GM21515 (cell line): ENCODE results near the gene PTPRT.

Experiments
- ATAC-seq: cut with Tn5 transposase; IDR thresholded peaks from one replicate; pipeline ENCODE4 v1.9.1; 2021; ENCODE audit not compliant: unreplicated experiment

The PTPRT gene

DNA sequence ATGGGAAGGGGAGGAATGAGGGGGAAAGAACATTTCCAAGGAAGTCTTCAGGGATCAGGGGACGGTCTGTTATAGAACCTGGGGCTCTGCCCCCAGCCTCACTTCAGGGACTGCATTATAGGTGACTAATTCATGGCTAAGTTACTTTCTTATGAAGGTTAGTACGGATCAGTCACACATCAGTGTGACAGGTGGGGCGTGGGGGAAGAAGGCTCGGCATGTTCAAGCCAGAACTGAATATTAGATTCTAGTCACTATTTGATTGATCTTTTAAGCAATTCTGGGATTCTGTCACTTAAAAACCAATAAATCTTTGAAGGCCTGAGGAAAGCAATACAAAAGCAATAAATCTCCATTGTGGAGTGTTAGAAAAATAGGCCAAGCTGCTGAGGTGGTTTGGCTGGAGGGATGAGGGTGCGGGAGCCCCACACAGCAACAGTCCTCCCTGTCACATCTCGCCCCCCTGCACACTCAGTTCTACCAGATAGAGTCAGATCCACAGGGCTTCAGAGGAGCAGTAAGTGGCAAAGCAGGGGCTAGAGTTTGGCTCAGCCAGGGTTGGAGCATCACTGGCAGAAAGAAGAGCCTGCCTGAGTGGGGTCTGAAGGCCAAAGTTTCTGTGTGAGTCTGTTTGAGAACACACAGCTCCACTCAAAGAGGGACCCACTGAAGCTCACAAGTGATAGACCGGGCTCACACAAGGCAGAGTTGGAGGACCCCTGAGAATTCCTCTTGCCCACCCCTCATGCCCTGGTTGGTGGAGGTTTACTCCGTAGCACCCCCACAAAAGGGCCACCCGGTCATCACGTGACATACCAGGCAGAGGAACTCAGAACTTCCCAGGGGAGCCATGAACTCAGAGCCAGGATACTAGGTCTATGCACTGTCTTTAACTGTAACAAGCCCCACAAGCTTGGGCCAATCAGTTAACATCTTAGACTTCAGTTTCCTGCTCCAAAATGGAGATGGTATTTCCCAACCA is 843.2 kb downstream of the PTPRT start:
- no peak for ATAC-seq

DNA sequence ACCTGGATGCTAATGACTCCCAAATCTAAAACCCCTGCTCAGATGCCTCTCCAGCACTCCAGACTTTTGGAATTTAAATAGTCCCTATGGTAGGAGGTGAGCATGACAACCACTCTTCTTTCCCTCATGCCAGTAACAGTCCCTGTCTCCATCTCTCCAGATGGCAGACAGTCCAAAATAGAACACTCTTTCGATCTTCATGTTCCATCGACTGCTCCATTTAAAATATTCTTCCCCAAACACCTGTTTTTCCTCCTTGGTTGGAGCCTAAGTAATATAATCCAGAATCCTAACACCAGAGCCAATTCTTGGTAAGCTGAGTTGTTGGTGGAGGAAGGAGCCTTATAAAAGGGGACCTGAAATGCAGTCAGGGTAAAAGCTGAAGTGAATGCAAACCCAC is 848.1 kb downstream of the PTPRT start:
- no peak for ATAC-seq

DNA sequence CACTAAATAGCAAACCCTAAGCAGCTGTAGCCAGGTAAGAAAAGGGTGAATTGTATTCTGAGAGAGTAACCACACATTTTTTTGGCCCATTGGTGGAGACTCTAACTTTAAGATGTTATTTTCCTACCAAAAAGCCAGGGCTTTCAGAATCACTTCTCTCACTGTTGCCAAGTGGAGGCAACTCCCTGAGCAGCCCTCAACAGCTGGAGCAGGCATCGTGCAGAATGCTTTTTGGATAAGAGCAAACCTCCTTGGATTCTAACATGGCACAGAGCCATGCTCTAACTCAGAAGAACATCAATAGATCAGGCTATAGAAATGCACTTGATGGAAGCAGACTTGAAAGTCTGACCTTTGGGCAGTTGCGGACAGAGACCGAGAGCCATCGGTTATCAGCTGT is 849.3 kb downstream of the PTPRT start:
- no peak for ATAC-seq

DNA sequence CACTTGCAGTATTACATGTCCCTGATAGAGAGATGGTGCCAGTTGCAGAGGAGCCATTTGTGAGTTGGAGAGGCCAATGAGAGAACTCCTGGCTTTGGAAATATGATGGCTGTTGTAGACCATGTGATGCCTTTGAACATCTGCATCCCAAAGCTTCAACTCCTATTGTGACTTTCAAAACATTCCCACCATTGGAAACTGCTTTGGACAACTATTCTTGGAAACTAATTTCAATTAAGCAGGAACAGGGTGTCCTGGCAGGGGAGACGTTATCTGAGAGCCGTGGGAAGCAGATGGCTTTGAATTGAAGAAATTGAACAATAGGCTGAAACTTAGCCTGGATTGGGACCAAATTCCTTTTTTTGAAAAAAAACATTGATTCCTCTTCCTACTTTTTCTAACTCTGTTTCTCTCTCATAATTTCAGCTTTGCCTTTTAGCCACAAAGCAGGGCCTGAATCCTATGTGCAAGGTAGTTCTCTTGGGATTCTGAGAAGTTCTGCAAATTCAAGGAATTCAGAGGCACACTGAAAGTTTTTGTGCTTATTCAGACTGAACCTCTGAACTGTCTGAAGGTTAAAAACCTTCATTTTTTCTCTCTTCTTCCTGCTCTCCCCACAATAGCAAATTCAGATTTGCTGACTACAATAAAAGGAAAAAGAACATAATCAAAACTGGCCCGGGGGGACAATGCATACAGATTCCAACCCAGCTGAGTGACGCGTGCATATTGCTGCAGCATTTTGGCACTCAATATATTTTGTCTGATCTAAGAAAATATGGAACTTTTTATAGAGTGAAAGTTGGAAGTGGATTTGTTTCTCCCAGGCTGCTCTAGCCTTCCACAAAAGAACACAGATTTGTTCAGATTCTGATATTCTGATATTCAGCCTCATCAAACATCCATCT is 851.2 kb downstream of the PTPRT start:
- no peak for ATAC-seq

DNA sequence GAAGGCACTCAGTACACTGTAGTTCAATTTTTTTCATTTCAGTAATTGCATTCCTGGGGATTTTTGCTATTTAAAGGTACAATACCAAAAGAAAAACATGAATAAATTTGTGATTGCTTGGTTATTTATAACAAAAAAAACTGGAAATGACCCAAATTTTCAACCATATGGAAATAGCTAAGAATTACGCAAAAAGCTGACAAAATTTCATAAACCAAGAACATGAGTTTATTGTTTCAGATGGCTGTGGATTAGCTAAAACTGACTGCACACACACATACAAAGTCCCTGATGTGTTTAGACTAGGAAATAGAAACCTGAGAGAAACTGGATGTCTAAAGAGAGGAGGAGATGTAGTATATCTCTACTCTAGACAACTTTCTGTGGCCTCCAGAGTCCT is 853.1 kb downstream of the PTPRT start:
- no peak for ATAC-seq

DNA sequence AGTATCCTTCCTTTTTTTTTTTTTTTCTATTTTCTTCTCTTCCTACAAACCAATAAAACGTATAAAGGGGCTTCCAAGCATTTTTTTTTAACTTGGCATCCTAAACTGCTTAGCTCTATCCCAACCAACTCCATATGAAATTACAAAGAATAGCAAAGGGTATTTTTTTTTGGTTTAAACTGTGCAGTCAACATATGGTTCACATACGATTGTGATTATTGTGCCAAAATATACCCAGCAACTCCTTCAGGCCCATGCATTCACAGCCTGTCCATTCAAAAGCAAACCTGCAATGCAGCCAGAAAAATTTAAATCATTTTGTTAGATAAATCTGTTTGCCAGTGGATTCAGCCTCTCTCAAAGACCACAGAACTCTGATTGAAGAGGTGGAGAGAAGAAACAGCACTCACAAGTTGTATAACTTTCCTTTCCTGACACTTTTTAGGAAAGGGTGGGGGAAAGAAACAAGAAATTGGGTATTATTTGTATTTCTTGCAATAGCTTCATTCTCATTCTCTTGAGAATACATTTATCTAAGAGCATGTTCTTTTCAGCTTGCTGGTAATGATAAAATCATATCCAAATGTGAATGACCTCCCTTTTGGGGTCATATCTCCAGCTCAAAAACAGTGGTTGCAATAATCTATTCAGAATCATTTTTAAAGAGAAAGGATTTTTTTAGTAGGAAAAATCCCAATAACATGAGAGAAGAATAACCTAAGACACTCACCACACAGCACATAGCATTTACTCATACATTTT is 870.3 kb downstream of the PTPRT start:
- no peak for ATAC-seq

DNA sequence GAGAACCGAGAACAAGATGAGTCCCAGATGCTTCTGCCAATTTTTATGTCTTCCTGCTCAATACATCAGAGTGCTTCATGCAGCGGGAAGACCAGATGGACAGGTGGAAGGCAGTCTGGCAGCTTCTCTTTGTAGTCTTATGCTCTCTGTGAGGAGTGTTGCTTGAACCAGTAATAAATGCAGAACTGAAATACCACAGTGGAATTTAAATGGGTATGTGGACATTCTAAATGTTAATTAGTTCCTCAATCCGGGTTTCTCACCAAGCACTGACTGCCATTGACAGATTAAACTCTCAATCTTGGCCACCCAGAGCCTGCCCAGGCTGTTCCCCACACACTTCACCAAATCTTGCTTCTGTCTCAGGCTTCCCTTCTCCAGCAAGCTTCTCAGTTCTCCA is 876.0 kb downstream of the PTPRT start:
- no peak for ATAC-seq

DNA sequence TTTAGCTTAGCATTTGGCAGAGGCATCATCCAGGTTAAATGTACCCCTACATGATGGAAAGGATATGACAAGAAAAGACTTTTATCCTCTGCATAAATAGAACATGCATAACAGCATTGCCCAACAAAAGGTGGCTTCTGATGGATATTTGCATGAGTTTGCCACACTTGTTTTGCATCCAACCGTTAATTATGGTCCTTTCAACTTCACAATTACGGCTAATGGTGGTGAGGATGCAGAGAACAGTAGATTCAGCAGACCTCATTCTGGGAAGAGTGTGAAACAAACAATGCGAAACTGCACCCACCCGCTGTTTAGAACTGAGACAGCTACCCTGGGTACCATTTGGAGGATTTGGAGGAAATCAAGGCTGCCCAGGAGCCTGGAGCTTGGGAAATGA is 880.7 kb downstream of the PTPRT start:
- ATAC-seq: no peak

DNA sequence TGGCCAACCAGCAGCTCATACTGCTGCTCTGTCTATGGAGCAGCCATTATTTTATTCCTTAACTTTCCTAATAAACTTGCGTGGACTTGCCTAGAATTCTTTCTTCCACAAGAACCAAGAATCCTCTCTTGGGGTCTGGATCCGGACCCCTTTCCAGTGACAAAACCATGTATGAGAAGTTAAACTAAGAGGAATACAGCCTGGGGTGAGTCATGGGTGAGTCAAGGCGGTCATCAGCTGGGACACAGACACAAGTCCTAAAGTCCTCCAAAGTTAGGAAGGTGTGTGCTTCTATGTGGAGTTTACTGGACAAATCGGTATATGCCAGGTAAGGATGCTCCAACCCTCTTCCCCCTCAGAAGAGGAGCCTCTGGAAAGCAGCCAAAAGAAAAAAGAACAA is 881.5 kb downstream of the PTPRT start:
- no peak for ATAC-seq

DNA sequence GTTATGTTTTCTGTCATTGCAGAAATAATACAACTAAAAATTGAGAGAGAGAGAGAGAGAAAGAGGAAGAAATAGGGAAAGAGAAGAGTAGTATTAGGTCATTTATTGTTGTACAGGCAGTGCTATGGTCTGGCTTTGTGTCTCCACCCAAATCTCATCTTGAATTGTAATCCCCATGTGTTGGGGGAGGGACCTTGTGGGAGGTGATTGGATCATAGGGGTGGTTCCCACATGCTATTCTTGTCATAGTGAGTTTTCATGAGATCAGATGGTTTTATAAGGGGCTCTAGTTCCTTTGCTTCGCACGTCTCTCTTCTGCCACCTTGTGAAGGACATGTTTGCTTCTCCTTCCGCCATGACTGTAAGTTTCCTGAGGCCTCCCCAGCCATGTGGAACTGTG is 894.1 kb downstream of the PTPRT start:
- ATAC-seq: no peak

DNA sequence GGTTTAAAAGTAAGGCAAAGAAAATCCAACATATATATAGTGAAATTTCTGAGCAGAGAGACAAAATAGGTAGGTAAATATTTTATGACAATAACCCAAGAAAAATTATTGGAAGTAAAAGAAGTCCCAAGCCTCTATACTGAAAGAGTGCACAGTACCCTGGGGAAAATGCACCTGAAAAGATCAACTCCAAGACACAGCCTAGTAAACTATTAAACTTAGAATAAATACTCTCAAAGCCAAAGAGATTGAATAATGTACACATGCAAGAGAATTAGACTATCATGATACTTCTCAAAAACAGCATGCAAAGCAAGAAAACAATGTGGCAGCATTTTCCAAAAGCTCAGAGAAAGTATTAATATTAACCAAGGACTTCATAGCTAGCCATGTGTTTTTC is 894.7 kb downstream of the PTPRT start:
- no peak for ATAC-seq

DNA sequence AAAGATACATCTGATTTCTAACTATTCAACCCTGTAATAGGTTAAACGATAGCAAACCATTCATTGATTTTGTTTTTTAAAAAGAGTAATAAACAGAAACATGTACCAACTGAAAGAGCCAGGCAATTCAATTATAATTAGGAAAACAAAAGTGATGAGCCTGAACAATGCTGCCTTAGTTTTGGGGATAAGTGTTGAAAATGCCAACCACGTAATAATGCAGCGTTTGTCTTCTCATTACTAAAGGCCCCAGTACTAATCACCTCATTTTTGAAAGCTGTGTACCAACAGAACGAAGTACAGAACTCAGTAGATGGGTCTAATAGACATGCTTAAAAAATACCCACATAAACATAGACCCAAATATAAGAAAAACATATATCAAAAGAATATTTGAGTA is 907.9 kb downstream of the PTPRT start:
- ATAC-seq: no peak

DNA sequence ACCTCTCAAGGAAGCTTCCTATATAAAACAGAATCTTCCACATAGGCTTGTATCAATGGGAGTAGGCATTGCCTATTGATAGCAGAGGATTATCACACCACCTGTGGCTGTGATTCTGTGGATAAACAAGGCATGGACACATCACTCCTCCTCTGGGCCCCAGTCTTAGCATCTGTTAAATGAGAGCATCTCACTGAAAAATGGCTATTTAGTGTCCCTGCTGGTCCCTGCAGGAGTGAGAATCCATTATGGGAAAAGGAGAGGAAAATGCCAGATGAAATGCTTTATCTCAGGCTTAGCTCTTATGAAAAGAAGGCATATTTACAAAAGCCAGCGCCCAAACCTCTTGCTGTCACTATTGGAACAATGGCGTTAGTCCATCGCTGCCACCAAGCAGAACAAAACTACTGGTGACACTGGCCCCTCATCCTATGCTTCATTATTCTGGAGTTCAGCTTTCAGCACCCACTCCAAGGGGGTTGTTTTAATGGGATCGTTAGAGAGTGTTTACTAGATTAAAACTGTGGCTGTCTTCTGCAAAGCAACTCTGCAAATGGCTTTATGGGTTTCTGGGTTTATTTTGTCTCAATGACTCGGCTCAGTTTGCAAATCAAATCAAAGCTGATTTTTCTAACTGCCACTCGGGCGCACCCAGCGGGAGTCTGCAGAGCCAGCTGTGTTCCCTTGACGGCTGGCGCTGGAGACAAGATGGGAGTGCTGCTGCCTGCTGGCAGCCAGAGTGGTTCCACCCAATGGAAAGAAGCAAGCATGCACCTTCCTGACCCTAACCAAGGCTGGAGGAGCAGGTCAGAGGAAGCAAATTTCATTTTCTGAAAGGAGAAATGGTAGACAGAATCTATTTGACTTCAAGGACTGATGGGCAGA is 912.7 kb downstream of the PTPRT start:
- ATAC-seq: no peak

DNA sequence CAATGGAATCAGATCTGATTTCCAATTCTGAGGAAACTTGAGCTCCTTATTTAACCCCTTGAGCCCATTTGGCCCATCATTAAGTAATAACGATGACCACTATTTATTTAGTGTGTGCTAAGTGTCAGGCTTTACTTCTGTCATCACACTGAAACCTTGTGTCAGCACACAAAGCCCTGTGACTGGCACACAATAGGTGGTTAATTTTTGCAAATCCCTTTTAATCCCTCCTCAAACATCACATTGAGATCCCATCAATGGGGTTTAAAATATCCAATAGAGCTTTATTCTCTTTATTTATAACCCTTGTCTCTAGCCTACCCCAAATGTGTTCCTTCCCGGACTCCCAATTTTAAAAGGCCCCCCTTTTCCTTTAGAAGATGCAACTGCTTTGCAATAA is 914.7 kb downstream of the PTPRT start:
- no peak for ATAC-seq

DNA sequence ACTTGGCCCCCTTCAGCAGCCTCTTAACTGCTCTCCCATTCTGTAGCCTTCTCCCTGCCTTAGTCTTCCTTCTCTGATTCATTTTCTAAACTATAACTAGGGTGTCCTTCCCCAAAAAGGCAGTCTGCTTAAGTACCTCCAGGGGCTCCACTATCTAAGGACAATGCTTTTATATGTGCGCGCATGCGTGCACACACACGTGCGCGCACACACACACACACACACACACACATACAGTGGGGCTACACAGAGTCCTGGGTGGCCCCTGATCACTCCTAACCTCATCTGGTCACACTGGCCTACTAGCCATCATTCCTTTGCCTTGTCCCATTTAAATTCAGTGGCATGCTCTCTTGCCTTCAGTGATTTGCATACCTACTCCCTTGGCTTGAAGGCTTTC is 917.2 kb downstream of the PTPRT start:
- ATAC-seq: no peak

DNA sequence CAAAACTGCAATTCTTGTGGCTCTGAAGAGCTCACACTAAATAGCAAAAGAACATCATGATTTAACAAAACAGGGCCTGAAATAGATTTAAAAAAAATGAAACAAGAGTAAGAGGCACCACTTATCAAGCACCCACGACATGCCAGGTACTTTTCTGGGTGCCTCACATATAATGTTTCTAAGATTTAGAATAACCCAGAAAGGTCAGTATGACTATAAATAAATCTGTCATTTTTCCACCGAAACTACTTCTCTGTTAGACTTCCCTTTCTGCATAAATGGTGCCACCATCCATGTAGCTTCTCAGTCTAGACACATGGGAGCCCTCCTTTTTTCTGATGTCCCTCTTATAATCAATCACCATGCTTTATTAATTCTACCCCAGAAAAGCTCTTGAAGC is 919.2 kb downstream of the PTPRT start:
- ATAC-seq: no peak

DNA sequence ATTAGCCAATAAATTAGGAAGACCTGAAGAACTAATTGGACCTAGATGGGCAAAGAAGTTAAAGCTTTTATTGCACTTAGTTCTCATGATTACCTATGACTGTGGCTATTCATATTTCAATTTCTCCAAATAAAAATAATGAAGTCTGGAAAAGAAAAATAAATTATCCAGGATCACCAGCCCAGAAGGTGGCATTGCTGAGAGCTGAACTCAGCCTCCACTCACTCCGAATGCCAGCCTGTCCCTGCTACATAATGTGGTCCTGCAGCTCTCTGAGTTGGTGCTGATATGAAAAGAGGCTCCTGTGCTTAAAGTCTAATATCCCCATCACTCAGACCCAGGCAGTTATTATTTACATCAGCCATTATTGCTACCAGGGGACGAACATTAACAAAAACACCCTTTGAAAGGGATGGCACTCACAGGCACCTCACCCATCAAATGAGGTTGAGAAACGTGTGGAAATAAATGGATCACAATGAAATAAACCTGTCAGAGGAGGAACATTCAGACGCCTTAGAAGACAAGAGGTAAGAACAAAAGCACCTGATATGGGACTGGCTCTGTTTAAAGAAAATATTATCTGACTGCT is 921.8 kb downstream of the PTPRT start:
- ATAC-seq: no peak

DNA sequence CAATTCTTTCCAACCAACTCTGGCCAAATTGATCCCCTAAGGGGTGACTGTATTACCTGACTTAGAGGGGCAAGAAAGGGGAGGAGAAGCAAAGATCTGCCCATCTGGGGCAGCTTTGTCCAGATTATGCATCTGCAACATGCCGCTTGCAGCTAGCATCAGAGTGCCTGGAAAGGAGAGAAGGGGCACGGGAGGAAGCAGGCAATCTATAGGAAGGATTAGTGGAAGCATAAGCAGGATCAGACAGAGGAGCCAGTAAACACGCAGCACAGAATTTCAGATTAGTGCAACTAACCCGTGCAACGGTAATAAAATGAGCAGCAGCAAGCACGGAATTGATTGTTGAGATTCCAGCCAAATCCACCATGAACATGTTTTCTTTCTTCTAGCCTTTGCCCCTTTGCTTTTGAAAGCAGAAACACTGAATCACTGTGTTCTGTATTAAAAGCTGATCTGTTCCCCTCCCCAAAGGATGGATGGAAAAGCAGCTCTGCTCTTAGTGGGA is 927.9 kb downstream of the PTPRT start:
- no peak for ATAC-seq

DNA sequence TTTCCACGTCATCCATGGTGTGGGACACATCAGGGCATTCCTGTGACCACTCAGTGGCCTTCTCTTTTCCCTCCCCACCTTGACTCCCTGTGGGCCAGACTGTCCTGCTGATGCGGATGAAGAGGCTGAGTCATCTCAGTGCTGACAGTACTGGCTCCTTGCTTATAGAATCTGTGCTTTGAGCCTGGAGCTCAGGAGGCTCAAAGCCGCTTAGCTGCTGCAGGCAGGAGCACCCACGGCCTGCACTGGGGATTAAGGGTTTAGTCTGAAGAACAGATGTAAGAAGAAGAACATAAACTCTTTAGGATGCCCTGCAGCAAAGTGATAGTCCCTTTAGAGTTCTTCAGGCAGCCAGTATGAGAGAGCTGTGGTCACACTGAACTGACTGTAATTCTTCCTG is 929.5 kb downstream of the PTPRT start:
- no peak for ATAC-seq

DNA sequence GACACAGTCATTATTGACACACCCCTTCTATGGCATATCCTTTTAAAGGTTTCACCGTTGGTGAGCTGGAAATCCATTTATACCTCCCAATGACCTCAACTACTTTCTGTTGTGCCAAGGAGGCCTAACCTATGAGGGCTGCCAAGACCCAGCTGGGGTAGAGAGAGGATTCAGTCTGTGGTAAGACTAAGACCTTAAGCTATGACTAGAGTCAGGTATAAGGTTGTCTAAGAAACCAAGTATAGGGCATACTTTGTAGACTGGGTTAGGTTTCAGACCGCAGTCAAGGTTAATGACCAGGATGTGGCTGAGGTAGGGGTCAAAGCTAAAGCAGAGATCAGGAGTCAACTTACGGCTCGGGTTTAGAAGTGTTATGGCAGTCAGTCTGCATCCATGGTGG is 930.3 kb downstream of the PTPRT start:
- no peak for ATAC-seq
